ENCODE data around the gene SEMA3E. TPM values are rescaled to one million over a fixed set of nuclear protein-coding genes. Genes with fewer than 3 reads are reported as not detected.

SEMA3E gene
- total RNA-seq, 1 donor from 2014 or later, result 1.3 TPM

GRCh38 chr7:83324596-83324995 lies 324.3 kb downstream of the SEMA3E start:
- Mint-ChIP-seq H3K27ac (no peak overlapping the region), H3K27me3 (ENCODE audit: low read depth) (peaks cover 2% of the 10 kb centered on the region), H3K9me3 (no peaks in the 10 kb centered on the region), H3K36me3 (no peaks in the 10 kb centered on the region), H3K4me1 (no peaks in the 10 kb centered on the region), H3K4me3 (no peak overlapping the region)
- DNase-seq (ENCODE audit: low spot score in 2 of 2, unreplicated experiment in 2 of 2), result no peak
- TF ChIP-seq CTCF (IDR thresholded peaks at IDR 0.05; ENCODE audit: unreplicated experiment), result no peak

GRCh38 chr7:83321011-83321410 lies 327.9 kb downstream of the SEMA3E start:
- Mint-ChIP-seq H3K9me3 (no peaks in the 10 kb centered on the region), H3K4me3 (no peak overlapping the region), H3K27ac (no peak overlapping the region), H3K4me1 (peaks cover 8% of the 10 kb centered on the region), H3K27me3 (ENCODE audit: low read depth) (peaks cover 2% of the 10 kb centered on the region), H3K36me3 (no peaks in the 10 kb centered on the region)
- DNase-seq (ENCODE audit: low spot score in 2 of 2, unreplicated experiment in 2 of 2), result no peak
- no peak for TF ChIP-seq CTCF (IDR thresholded peaks at IDR 0.05; ENCODE audit: unreplicated experiment)

DNA sequence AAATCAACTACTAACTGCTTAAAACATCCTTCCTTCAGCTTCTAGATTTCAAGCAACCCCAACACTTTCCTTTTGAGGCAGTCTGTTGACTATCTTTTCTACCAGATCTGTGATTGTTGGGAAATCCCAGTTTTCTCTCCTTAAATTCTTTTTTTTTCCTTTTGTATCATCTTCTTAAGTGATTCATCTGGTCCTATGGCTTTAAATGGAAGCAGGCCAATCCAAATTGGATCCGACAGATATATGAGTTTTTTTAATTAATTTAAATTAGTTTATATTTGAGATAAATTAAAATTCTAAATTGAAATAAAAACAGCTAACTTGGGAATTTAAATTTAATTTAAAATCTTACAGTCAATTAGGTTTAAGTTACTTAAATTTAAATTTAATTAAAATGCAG lies 335.0 kb downstream of the SEMA3E start:
- H3K9me3 Mint-ChIP-seq, result no peaks in the 10 kb centered on the region
- peaks cover 2% of the 10 kb centered on the region for H3K4me1 Mint-ChIP-seq
- no peak overlapping the region for H3K27ac Mint-ChIP-seq
- no peak for TF ChIP-seq CTCF (IDR thresholded peaks at IDR 0.05; ENCODE audit: unreplicated experiment)
- DNase-seq (ENCODE audit: low spot score in 2 of 2, unreplicated experiment in 2 of 2), result no peak
- H3K36me3 Mint-ChIP-seq, result no peaks in the 10 kb centered on the region
- H3K4me3 Mint-ChIP-seq, result no peak overlapping the region
- H3K27me3 Mint-ChIP-seq (ENCODE audit: low read depth), result no peaks in the 10 kb centered on the region
